ENCODE measurements around the gene PITPNC1. TPM values are rescaled to one million over a fixed set of nuclear protein-coding genes. Genes with fewer than 3 reads are reported as not detected.

Gene PITPNC1
- total and polyA plus RNA-seq, 2 of the 13 experiments (the other 11 are each of a cell fraction or from before 2014, with no cell fraction given) = 4.1 to 5.7 TPM

DNA sequence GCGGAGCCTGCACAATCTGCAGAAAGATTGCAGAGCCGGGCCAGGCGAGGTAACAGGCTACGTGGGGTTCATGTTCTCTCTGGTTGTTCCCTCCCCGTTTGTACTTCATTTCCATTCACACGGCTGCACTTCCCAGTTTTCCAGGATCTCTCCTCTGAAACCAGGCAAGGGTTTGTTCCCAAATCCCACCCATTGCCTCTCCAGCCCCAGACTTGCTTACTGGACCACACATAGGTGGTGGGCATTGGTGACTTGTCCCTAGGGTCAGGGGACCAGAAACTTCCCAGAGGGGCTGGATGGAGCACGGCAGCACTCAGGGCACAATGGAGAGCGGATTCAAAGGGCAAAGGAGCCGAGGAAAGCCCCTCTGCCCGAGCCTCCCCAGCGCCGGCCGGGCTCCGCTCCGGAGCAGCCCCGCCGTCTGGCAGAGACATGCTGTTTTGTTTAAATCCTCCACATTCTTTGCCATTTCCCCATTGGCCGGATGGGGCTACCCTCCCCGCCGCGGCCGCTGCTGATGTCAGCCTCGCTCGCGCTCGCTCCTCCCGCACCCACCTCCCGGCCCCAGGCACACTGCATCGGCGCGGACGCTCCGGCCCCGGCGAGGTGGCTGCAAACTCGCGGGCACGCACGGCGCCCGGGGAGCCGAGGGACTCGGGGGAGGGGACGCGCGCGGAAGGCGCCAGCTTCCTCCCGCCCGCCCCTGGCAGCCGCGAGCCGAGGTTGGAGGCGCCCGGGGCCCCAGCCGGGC lies at the start of gene PITPNC1 (continued):
- no peak for TF ChIP-seq NR2F6 (IDR thresholded peaks at IDR 0.05)
- no peak for TF ChIP-seq NR2F6 (CRISPR knock-in tag; IDR thresholded peaks at IDR 0.05)
- TF ChIP-seq ZNF839 (CRISPR knock-in tag; IDR thresholded peaks at IDR 0.05; ENCODE audit: borderline replicate concordance) = 0 out of 2 replicates have a peak, but pooled peaks have one; percentile 35
- TF ChIP-seq NFE2L2 (IDR thresholded peaks at IDR 0.05; ENCODE audit: low read length) = no peak
- no peak for TF ChIP-seq ZNF629 (CRISPR knock-in tag; conservative IDR thresholded peaks at IDR 0.05)
- TF ChIP-seq SALL2 (CRISPR knock-in tag; IDR thresholded peaks at IDR 0.05) = 0 out of 2 replicates have a peak, but pooled peaks have one; percentile 74
- TF ChIP-seq HIVEP1 (CRISPR knock-in tag; IDR thresholded peaks at IDR 0.05) = no peak
- TF ChIP-seq ZNF569 (CRISPR knock-in tag; IDR thresholded peaks at IDR 0.05; ENCODE audit: borderline replicate concordance) = no peak
- no peak for TF ChIP-seq ZSCAN30 (CRISPR knock-in tag; IDR thresholded peaks at IDR 0.05)
- TF ChIP-seq, protein P1, sequence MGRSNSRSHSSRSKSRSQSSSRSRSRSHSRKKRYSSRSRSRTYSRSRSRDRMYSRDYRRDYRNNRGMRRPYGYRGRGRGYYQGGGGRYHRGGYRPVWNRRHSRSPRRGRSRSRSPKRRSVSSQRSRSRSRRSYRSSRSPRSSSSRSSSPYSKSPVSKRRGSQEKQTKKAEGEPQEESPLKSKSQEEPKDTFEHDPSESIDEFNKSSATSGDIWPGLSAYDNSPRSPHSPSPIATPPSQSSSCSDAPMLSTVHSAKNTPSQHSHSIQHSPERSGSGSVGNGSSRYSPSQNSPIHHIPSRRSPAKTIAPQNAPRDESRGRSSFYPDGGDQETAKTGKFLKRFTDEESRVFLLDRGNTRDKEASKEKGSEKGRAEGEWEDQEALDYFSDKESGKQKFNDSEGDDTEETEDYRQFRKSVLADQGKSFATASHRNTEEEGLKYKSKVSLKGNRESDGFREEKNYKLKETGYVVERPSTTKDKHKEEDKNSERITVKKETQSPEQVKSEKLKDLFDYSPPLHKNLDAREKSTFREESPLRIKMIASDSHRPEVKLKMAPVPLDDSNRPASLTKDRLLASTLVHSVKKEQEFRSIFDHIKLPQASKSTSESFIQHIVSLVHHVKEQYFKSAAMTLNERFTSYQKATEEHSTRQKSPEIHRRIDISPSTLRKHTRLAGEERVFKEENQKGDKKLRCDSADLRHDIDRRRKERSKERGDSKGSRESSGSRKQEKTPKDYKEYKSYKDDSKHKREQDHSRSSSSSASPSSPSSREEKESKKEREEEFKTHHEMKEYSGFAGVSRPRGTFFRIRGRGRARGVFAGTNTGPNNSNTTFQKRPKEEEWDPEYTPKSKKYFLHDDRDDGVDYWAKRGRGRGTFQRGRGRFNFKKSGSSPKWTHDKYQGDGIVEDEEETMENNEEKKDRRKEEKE (IDR thresholded peaks at IDR 0.05) = no peak
- TF ChIP-seq PAWR (CRISPR knock-in tag; IDR thresholded peaks at IDR 0.05; ENCODE audit: borderline replicate concordance) = no peak
- TF ChIP-seq SMAD9 (CRISPR knock-in tag; IDR thresholded peaks at IDR 0.05) = no peak
- TF ChIP-seq IRF2 (CRISPR knock-in tag; IDR thresholded peaks at IDR 0.05) = no peak
- TF ChIP-seq ZNF660 (CRISPR knock-in tag; IDR thresholded peaks at IDR 0.05; ENCODE audit: borderline replicate concordance, low read depth) = no peak
- TF ChIP-seq RCOR2 (CRISPR knock-in tag; IDR thresholded peaks at IDR 0.05) = no peak
- peak; percentile 66; the same call in 1 of the 2 replicates for TF ChIP-seq BORCS8-MEF2B (CRISPR knock-in tag; IDR thresholded peaks at IDR 0.05)
- TF ChIP-seq, protein P2, sequence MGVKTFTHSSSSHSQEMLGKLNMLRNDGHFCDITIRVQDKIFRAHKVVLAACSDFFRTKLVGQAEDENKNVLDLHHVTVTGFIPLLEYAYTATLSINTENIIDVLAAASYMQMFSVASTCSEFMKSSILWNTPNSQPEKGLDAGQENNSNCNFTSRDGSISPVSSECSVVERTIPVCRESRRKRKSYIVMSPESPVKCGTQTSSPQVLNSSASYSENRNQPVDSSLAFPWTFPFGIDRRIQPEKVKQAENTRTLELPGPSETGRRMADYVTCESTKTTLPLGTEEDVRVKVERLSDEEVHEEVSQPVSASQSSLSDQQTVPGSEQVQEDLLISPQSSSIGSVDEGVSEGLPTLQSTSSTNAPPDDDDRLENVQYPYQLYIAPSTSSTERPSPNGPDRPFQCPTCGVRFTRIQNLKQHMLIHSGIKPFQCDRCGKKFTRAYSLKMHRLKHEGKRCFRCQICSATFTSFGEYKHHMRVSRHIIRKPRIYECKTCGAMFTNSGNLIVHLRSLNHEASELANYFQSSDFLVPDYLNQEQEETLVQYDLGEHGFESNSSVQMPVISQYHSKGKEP (CRISPR knock-in tag; IDR thresholded peaks at IDR 0.05) = no peak
- no peak for TF ChIP-seq MATR3 (CRISPR knock-in tag; IDR thresholded peaks at IDR 0.05)
- TF ChIP-seq ZNF644 (CRISPR knock-in tag; IDR thresholded peaks at IDR 0.05; ENCODE audit: low read depth) = no peak
- no peak for TF ChIP-seq FOXA3 (CRISPR knock-in tag; IDR thresholded peaks at IDR 0.05)
- TF ChIP-seq TEAD3 (CRISPR knock-in tag; optimal IDR thresholded peaks at IDR 0.05; ENCODE audit: borderline replicate concordance) = no peak
- TF ChIP-seq, protein P3, sequence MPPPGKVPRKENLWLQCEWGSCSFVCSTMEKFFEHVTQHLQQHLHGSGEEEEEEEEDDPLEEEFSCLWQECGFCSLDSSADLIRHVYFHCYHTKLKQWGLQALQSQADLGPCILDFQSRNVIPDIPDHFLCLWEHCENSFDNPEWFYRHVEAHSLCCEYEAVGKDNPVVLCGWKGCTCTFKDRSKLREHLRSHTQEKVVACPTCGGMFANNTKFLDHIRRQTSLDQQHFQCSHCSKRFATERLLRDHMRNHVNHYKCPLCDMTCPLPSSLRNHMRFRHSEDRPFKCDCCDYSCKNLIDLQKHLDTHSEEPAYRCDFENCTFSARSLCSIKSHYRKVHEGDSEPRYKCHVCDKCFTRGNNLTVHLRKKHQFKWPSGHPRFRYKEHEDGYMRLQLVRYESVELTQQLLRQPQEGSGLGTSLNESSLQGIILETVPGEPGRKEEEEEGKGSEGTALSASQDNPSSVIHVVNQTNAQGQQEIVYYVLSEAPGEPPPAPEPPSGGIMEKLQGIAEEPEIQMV (CRISPR knock-in tag; IDR thresholded peaks at IDR 0.05; ENCODE audit: low read depth) = peak; percentile 73; the same call in 1 of the 2 replicates
- peak; percentile 46; the same call in 1 of the 2 replicates for TF ChIP-seq BRD4 (CRISPR knock-in tag; IDR thresholded peaks at IDR 0.05)
